Measurements from ENCODE around the gene MMP24. TPM values are rescaled to one million over a fixed set of nuclear protein-coding genes. Genes with fewer than 3 reads are reported as not detected.

The MMP24 gene
- total RNA-seq, 1 experiment from 2014 or later, result not detected

Other genes with a start within 250 kb of the MMP24 start
- 51.8 and 56.3 TPM in 2 replicates for gene TRPC4AP, start 133.9 kb upstream of the MMP24 start, total RNA-seq (2022)
- 23.6 and 30.2 TPM in 2 replicates for gene EDEM2, start 79.4 kb upstream of the MMP24 start, total RNA-seq (2022)
- gene PROCR, start 54.6 kb upstream of the MMP24 start, total RNA-seq (2022), result 27.4 and 34.6 TPM in 2 replicates
- 43.2 and 52.2 TPM in 2 replicates for gene MMP24OS, start 51.4 kb downstream of the MMP24 start, total RNA-seq (2022)
- gene EIF6, start 58.1 kb downstream of the MMP24 start, total RNA-seq (2022), result 322 and 354 TPM in 2 replicates
- not detected in 2 replicates for gene FAM83C, start 65.7 kb downstream of the MMP24 start, total RNA-seq (2022)
- gene UQCC1, start 185.3 kb downstream of the MMP24 start, total RNA-seq (2022), result 45.2 and 55.8 TPM in 2 replicates
- not detected in 2 replicates for gene GDF5, start 211.5 kb downstream of the MMP24 start, total RNA-seq (2022)
- gene CEP250, start 228.9 kb downstream of the MMP24 start, total RNA-seq (2022), result 41.0 and 44.0 TPM in 2 replicates